OCI-LY3 (cell line): ENCODE data around the gene ATG2A.

Source experiments
- CTCF ChIP-seq: fragments of 200-600, 300-600 bp; sonication (generic); IDR thresholded peaks from 2 replicates; pipeline ENCODE4 v1.5.1; 2014; ENCODE audit warnings: antibody characterized with exemption, low read length, low read depth
- EZH2phosphoT487 ChIP-seq: fragments of 200-600 bp; shearing (Covaris generic); IDR thresholded peaks from 2 replicates; pipeline ENCODE4 v1.6.1; 2018; ENCODE audit warnings: antibody characterized with exemption, mixed run types, low read depth

DNA sequence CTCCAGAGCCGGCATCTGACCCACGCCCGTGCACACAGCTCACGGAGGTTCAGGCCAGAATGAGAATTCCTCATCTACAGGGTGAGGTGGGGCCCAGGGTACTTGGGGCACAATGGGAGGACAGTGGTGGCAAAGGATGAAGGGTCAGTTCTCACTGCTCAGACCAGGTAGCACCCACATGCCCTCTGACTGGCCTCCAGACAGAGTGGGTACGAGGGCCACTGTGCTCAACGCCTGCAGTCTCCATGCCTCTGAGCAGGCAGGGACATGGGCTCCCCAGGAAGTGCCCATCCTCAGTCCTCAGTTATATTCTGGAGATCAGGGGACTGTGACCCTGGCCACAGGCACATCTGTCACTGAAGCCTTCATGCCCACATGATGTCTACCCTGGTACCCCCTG lies 59.5 kb downstream of the ATG2A start:
- TF ChIP-seq CTCF, result no peak
- no peak for TF ChIP-seq EZH2phosphoT487
